Measurements from ENCODE around the gene SIRPA. TPM values are rescaled to one million over a fixed set of nuclear protein-coding genes. Genes with fewer than 3 reads are reported as not detected.

The SIRPA gene
- total RNA-seq, 2 experiments from 2014 or later = 0.10 to 0.12 TPM

GRCh38 chr20:1959156-1959555 is 63.9 kb downstream of the SIRPA start:
- intact Hi-C loops (cut with micrococcal nuclease) = no loop called here
- no peaks in the 10 kb centered on the region for H3K36me3 Mint-ChIP-seq (ENCODE audit: low read depth)
- no peaks in the 10 kb centered on the region for H3K4me1 Mint-ChIP-seq (ENCODE audit: low read depth)
- peaks cover 20% of the 10 kb centered on the region for H3K27me3 Mint-ChIP-seq (ENCODE audit: low read depth)
- CTCF ChIA-PET = interaction anchor here (0.6 kb wide), 2 partner anchors 161 to 164 kb away, joined by 3 read pairs; no protein-coding TSS in a partner anchor
- H3K9me3 Mint-ChIP-seq = no peaks in the 10 kb centered on the region
- H3K27ac Mint-ChIP-seq = no peak overlapping the region
- DNase-seq = no peak
- no peak overlapping the region for H3K4me3 Mint-ChIP-seq

- CTCF ChIA-PET = interaction anchor here (0.8 kb wide), 1 partner anchor 211 kb away, joined by 3 read pairs; no protein-coding TSS in a partner anchor
- Mint-ChIP-seq H3K4me3 (no peak overlapping the region), H3K27me3 (ENCODE audit: low read depth) (peaks cover 25% of the 10 kb centered on the region), H3K36me3 (ENCODE audit: low read depth) (no peaks in the 10 kb centered on the region), H3K4me1 (ENCODE audit: low read depth) (peaks cover 14% of the 10 kb centered on the region), H3K9me3 (no peaks in the 10 kb centered on the region), H3K27ac (no peak overlapping the region)
- no peak for DNase-seq
- intact Hi-C loops (cut with micrococcal nuclease) = no loop called here
Measured at GRCh38 chr20:1961374-1961773, 66.2 kb downstream of the SIRPA start.

DNA sequence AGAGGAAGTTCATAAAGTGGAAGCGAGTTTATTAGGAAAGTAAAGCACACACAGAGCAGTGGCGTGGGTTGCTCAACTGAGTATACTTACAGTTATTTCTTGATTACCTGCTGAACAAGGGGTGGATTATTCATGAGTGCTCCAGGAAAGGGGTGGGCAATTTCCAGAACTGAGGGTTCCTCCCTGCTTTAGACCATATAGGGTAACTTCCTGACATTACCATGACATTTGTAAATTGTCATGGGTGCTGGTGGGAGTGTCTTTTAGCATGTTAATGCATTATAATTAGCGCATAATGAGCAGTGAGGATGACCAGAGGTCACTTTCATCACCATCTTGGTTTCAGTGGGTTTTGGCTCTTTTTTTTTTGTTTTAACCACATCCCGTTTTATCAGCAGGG is 68.9 kb downstream of the SIRPA start:
- H3K27ac Mint-ChIP-seq = no peak overlapping the region
- intact Hi-C loops (cut with micrococcal nuclease) = loop anchor here (2.0 kb wide), 1 partner anchor 383 kb away; no protein-coding TSS in a partner anchor
- no peak overlapping the region for H3K4me3 Mint-ChIP-seq
- peaks cover 14% of the 10 kb centered on the region for H3K4me1 Mint-ChIP-seq (ENCODE audit: low read depth)
- DNase-seq = peak; percentile 21
- H3K27me3 Mint-ChIP-seq (ENCODE audit: low read depth) = peaks cover 25% of the 10 kb centered on the region
- CTCF ChIA-PET = interaction anchor here (1.0 to 3.1 kb wide), 3 partner anchors 82 to 209 kb away, joined by 4 to 61 read pairs (median 4); no protein-coding TSS in a partner anchor
- no peaks in the 10 kb centered on the region for H3K9me3 Mint-ChIP-seq
- H3K36me3 Mint-ChIP-seq (ENCODE audit: low read depth) = no peaks in the 10 kb centered on the region

DNA sequence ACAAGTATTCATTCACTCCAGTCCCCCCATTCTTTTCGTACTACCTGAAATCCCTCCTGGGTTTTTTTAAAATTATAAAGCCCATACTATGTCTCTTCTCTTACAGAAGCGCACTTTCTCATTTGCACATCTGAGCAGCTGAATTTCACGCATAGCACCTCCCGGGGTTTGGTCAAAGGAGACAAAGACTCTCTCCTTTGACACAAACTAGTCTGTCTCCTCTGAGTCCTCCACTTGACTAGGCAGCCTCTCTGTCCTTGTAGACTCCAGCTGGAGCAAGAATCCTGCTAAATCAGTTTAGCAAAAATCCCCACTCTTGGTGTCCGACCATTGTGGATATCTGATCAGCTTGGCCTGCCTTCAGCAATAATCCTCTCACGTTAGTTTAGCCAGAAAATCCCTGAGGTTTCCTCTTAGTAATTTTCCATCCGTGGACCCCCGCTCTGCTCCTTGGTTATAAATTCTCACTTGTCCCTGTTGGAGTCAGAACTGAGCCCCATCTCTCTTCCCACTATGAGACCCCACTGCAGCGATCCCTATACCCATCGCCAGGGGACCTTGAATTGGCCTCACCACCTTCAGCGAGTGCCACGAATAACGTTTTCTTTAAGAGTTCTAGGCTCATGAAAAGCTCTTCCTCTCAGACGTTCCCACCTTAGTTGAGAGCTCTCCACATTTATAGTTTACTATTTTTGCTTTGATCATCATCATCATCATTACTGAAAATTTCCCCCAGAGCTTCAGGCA is 69.6 kb downstream of the SIRPA start:
- Mint-ChIP-seq H3K27me3 (ENCODE audit: low read depth) (peaks cover 24% of the 10 kb centered on the region), H3K4me1 (ENCODE audit: low read depth) (peaks cover 14% of the 10 kb centered on the region), H3K36me3 (ENCODE audit: low read depth) (no peaks in the 10 kb centered on the region), H3K4me3 (peak overlapping the region; percentile 54), H3K9me3 (no peaks in the 10 kb centered on the region), H3K27ac (no peak overlapping the region)
- intact Hi-C loops (cut with micrococcal nuclease) = loop anchor here (1.0 to 5.0 kb wide), 5 partner anchors 128 to 487 kb away; no protein-coding TSS in a partner anchor
- CTCF ChIA-PET = interaction anchor here (0.7 to 3.1 kb wide), 16 partner anchors 9 to 487 kb away, joined by 3 to 61 read pairs (median 4); no protein-coding TSS in a partner anchor
- DNase-seq = peak; percentile 17

- Mint-ChIP-seq H3K9me3 (no peaks in the 10 kb centered on the region), H3K27me3 (ENCODE audit: low read depth) (peaks cover 23% of the 10 kb centered on the region), H3K4me1 (ENCODE audit: low read depth) (peaks cover 14% of the 10 kb centered on the region), H3K36me3 (ENCODE audit: low read depth) (no peaks in the 10 kb centered on the region), H3K27ac (peak overlapping the region; percentile 43), H3K4me3 (peak overlapping the region; percentile 54)
- CTCF ChIA-PET = interaction anchor here (0.6 to 3.1 kb wide), 18 partner anchors 8 to 486 kb away, joined by 3 to 61 read pairs (median 4); no protein-coding TSS in a partner anchor
- DNase-seq = peak; percentile 89
- intact Hi-C loops (cut with micrococcal nuclease) = loop anchor here (1.0 to 5.0 kb wide), 5 partner anchors 128 to 487 kb away; no protein-coding TSS in a partner anchor
Measured at GRCh38 chr20:1965520-1966351, 70.5 kb downstream of the SIRPA start.

- peaks cover 14% of the 10 kb centered on the region for H3K4me1 Mint-ChIP-seq (ENCODE audit: low read depth)
- H3K27me3 Mint-ChIP-seq (ENCODE audit: low read depth) = peaks cover 12% of the 10 kb centered on the region
- DNase-seq = no peak
- intact Hi-C loops (cut with micrococcal nuclease) = loop anchor here (5.0 kb wide), 1 partner anchor 483 kb away; no protein-coding TSS in a partner anchor
- no peaks in the 10 kb centered on the region for H3K36me3 Mint-ChIP-seq (ENCODE audit: low read depth)
- no peak overlapping the region for H3K4me3 Mint-ChIP-seq
- CTCF ChIA-PET = interaction anchor here (0.6 kb wide), 1 partner anchor 112 kb away, joined by 3 read pairs; no protein-coding TSS in a partner anchor
- no peak overlapping the region for H3K27ac Mint-ChIP-seq
- H3K9me3 Mint-ChIP-seq = no peaks in the 10 kb centered on the region
Measured at GRCh38 chr20:1968964-1969363, 73.8 kb downstream of the SIRPA start.

GRCh38 chr20:1971893-1972586 is 76.8 kb downstream of the SIRPA start:
- Mint-ChIP-seq H3K4me1 (ENCODE audit: low read depth) (no peaks in the 10 kb centered on the region), H3K27ac (no peak overlapping the region), H3K9me3 (no peaks in the 10 kb centered on the region), H3K36me3 (ENCODE audit: low read depth) (no peaks in the 10 kb centered on the region), H3K4me3 (no peak overlapping the region), H3K27me3 (ENCODE audit: low read depth) (no peaks in the 10 kb centered on the region)
- CTCF ChIA-PET = interaction anchor here (0.6 to 2.5 kb wide), 3 partner anchors 35 to 200 kb away, joined by 3 to 9 read pairs (median 7); no protein-coding TSS in a partner anchor
- intact Hi-C loops (cut with micrococcal nuclease) = no loop called here
- DNase-seq = no peak

DNA sequence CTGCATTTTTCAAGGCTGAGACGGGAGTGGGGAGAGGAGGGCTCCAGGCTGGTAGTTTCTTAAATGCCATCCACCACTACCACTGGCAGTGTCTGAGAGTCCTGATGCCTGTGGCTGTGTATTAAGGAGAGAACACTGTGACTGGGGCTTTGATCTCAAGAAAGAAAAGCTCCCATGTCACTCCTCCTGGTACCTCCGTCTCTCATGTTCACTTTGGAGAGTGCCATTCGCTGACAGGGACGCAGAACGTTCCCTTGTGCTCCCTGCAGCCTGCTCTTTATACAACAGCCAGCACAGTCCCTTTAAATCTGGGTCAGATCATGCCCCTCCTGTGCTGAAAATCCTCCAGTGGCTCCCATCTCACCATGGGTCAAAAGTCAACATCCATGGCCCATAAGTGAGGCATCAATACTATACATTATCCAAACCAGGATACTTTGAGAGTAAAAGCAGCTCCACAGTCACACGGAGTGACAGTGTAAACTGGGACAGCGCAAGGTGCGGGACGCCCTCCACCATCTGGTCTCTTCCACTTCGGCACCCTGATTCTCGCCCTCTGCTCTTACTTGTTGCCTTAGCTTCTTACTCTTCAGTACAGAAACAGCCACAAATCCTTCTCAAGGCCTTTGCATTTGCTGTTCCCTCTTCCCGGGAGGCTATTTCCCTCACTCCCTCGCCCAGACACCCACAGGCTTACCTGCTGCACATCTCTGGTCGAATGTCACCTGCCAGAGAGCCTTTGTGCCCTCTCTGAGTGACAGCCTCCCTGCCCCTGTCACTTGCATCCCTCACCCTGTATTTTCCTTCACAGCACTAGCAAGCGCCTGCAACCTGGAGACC is 78.6 kb downstream of the SIRPA start:
- H3K4me1 Mint-ChIP-seq (ENCODE audit: low read depth) = no peaks in the 10 kb centered on the region
- H3K36me3 Mint-ChIP-seq (ENCODE audit: low read depth) = no peaks in the 10 kb centered on the region
- DNase-seq = no peak
- H3K9me3 Mint-ChIP-seq = no peaks in the 10 kb centered on the region
- intact Hi-C loops (cut with micrococcal nuclease) = no loop called here
- H3K27me3 Mint-ChIP-seq (ENCODE audit: low read depth) = peaks cover 7% of the 10 kb centered on the region
- H3K27ac Mint-ChIP-seq = no peak overlapping the region
- H3K4me3 Mint-ChIP-seq = no peak overlapping the region
- CTCF ChIA-PET = interaction anchor here (0.5 to 2.5 kb wide), 3 partner anchors 8 to 479 kb away, joined by 3 to 9 read pairs (median 4); no protein-coding TSS in a partner anchor

DNA sequence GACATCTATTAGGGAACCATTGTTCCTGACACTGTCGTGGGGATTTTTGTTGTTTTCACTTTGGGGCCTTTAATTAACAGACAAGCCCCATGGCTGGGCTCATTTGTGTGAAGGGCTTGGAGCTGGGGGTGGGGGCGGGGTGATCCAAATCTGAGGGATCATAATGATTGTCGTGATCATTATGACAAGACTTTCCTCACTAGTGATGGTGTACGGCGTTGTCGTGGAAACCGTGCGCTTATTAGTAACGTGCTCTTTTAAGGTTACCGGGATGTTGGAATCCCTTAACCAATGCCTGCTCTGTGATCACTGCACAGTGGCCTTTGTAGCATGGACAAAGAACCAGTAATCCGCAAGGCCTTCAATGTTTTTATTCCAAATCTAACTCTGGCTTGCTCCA is 80.1 kb downstream of the SIRPA start:
- Mint-ChIP-seq H3K9me3 (no peaks in the 10 kb centered on the region), H3K4me3 (no peak overlapping the region), H3K36me3 (ENCODE audit: low read depth) (no peaks in the 10 kb centered on the region), H3K27me3 (ENCODE audit: low read depth) (peaks cover 12% of the 10 kb centered on the region), H3K4me1 (ENCODE audit: low read depth) (no peaks in the 10 kb centered on the region), H3K27ac (no peak overlapping the region)
- DNase-seq = no peak
- CTCF ChIA-PET = interaction anchor here (0.8 to 1.6 kb wide), 2 partner anchors 10 to 197 kb away, joined by 3 to 4 read pairs; no protein-coding TSS in a partner anchor
- intact Hi-C loops (cut with micrococcal nuclease) = no loop called here

DNA sequence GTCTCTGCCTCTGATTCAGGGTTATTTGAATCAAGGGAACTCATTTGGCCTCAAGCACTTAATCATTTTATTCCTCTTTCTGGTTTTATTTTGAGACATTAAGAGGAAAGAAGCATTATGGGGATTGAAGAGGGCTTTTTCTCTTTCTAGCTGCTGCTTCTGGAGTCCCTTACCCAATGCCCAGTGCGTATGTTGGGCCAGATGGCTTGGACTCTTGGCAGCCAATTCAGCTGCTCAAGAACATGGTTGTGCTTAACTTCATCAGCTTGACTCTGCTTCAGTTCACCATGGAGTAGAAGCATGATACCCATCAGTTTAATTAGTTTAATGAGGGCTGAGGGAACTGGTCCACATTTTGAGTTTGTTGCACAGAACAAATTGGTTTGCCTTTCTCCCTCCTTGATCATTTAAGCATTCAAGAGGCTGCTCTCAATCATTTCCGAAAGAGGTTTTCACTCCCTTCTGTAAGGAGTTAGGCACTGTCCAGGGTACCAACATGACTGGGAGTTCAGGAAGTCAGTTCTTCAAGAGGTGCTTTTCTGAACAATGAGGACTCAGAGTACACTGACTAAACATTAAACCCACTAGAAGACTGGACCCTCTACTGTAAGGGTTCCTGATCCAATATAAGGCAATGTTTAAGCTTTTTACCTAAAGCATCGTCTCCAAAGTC is 84.0 kb downstream of the SIRPA start:
- Mint-ChIP-seq H3K4me3 (no peak overlapping the region), H3K4me1 (ENCODE audit: low read depth) (no peaks in the 10 kb centered on the region), H3K27ac (no peak overlapping the region), H3K27me3 (ENCODE audit: low read depth) (peaks cover 19% of the 10 kb centered on the region), H3K9me3 (no peaks in the 10 kb centered on the region), H3K36me3 (ENCODE audit: low read depth) (no peaks in the 10 kb centered on the region)
- CTCF ChIA-PET = interaction anchor here (1.3 kb wide), 1 partner anchor 193 kb away, joined by 3 read pairs; no protein-coding TSS in a partner anchor
- intact Hi-C loops (cut with micrococcal nuclease) = no loop called here
- DNase-seq = no peak
